Measurements from ENCODE around the gene GATA6.
A peak's percentile ranks its signal among the peaks of the same experiment; 100 is the strongest.

GATA6 gene

GRCh38 chr18:22185771-22186386, 16.5 kb downstream of the GATA6 start:
- Histone ChIP-seq H3K27me3 (replicated peaks) (no peaks in the 10 kb centered on the region), H3K36me3 (replicated peaks) (peaks cover 67% of the 10 kb centered on the region), H3K4me3 (ENCODE audit: low read depth, low read length) (no peak overlapping the region), H3K27ac (no peak overlapping the region)
- no peak for DNase-seq
- in situ Hi-C loops (cut with HindIII; ENCODE audit: low pct_ligation_motif_present, low sequenced_read_pairs), result loop anchor here (25.0 kb wide), 1 partner anchor 376 kb away; no protein-coding TSS in a partner anchor
- TF ChIP-seq CTCF (IDR thresholded peaks at IDR 0.05; ENCODE audit: low read depth, low read length, missing control alignments), result no peak

- DNase-seq, result peak; percentile 47
- peaks cover 61% of the 10 kb centered on the region for H3K36me3 ChIP-seq (replicated peaks)
- no peaks in the 10 kb centered on the region for H3K27me3 ChIP-seq (replicated peaks)
- in situ Hi-C loops (cut with HindIII; ENCODE audit: low pct_ligation_motif_present, low sequenced_read_pairs), result loop anchor here (25.0 kb wide), 1 partner anchor 376 kb away; no protein-coding TSS in a partner anchor
- H3K27ac ChIP-seq, result no peak overlapping the region
- no peak for TF ChIP-seq CTCF (IDR thresholded peaks at IDR 0.05; ENCODE audit: low read depth, low read length, missing control alignments)
- no peak overlapping the region for H3K4me3 ChIP-seq (ENCODE audit: low read depth, low read length)
These were observed 17.1 kb downstream of the GATA6 start for GRCh38 chr18:22186484-22186971.

- in situ Hi-C loops (cut with HindIII; ENCODE audit: low pct_ligation_motif_present, low sequenced_read_pairs), result loop anchor here (25.0 kb wide), 1 partner anchor 374 kb away; no protein-coding TSS in a partner anchor
- Histone ChIP-seq H3K27me3 (replicated peaks) (no peaks in the 10 kb centered on the region), H3K36me3 (replicated peaks) (peaks cover 46% of the 10 kb centered on the region), H3K4me3 (ENCODE audit: low read depth, low read length) (no peak overlapping the region), H3K27ac (peak overlapping the region; percentile 81)
- no peak for DNase-seq
- no peak for TF ChIP-seq CTCF (IDR thresholded peaks at IDR 0.05; ENCODE audit: low read depth, low read length, missing control alignments)
These were observed 19.3 kb downstream of the GATA6 start for GRCh38 chr18:22188559-22189267.

- Histone ChIP-seq H3K27me3 (replicated peaks) (no peaks in the 10 kb centered on the region), H3K27ac (peak overlapping the region; percentile 81), H3K4me3 (ENCODE audit: low read depth, low read length) (no peak overlapping the region), H3K36me3 (replicated peaks) (peaks cover 48% of the 10 kb centered on the region)
- no peak for TF ChIP-seq CTCF (IDR thresholded peaks at IDR 0.05; ENCODE audit: low read depth, low read length, missing control alignments)
- DNase-seq, result no peak
- in situ Hi-C loops (cut with HindIII; ENCODE audit: low pct_ligation_motif_present, low sequenced_read_pairs), result loop anchor here (25.0 kb wide), 1 partner anchor 373 kb away; no protein-coding TSS in a partner anchor
These were observed 20.2 kb downstream of the GATA6 start for GRCh38 chr18:22189449-22190166.

- in situ Hi-C loops (cut with HindIII; ENCODE audit: low pct_ligation_motif_present, low sequenced_read_pairs), result loop anchor here (25.0 kb wide), 1 partner anchor 371 kb away; no protein-coding TSS in a partner anchor
- H3K27ac ChIP-seq, result peak overlapping the region; percentile 17
- no peak for TF ChIP-seq CTCF (IDR thresholded peaks at IDR 0.05; ENCODE audit: low read depth, low read length, missing control alignments)
- H3K4me3 ChIP-seq (ENCODE audit: low read depth, low read length), result no peak overlapping the region
- H3K36me3 ChIP-seq (replicated peaks), result peaks cover 43% of the 10 kb centered on the region
- DNase-seq, result no peak
- H3K27me3 ChIP-seq (replicated peaks), result no peaks in the 10 kb centered on the region
These were observed 21.9 kb downstream of the GATA6 start for GRCh38 chr18:22191346-22191695.

Data from brain microvascular endothelial cell (primary cell).